Stimulated activated CD8-positive, alpha-beta memory T cell treated with anti-CD3 and anti-CD28 coated beads, Interleukin-12 subunit alpha, Interleukin-12 subunit beta, amount 100 ng/mL, for 24 hours (primary cell): ENCODE measurements around the gene FTSJ3.

Experiments used
- DNase-seq: peaks from one replicate; pipeline ENCODE4 v3.0.0-alpha.2; 2020; ENCODE audit errors: extremely low read depth

The FTSJ3 gene

DNA sequence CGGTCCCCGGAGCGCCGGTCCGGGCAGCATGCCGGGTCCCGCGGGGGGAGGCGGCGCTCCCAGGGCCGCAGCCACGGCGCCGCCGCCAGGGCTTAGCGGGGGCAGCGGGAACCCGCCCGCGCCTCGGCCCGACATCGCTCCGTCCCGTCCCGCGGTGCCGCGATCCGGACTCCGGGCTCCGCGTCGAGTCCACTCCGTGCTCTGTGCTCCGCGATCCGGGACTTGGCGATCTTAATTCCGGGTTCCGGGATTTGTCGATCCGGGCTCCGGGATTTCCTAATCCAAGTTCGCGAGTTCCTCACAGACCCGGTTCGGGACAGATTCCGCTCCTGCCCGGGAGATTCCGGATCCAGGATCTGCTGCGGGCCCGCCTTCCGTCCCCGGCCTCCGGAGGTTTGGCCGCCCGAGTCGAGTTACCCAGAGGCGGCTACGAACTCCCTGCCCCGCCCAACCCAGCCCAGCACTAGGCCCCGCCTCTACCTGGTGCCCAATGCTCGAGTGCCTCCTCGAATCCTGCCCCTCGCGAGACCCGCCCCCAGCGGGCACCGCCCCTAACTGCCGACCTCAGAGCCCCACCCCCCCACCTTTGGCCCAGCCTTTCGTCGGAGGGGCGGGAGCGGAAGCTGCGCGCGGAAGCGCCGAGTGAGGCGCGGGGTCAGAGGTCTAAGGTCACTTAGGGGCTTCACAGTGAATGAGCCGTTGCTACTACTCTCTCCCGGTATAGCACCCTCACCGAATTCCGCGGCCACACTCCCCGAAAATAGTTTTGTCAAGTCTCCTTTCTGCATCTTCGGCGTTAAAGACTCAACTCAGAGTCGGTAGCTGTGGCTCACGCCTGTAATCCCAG, 15.3 kb upstream of the FTSJ3 start, which contains the start of gene SMARCD2:
SMARCD2 (minus strand) TSS at position 146 of the 847 bp plus-strand sequence; CDS start at position 135, 11 bp downstream.
- peak; percentile 96 for DNase-seq

DNA sequence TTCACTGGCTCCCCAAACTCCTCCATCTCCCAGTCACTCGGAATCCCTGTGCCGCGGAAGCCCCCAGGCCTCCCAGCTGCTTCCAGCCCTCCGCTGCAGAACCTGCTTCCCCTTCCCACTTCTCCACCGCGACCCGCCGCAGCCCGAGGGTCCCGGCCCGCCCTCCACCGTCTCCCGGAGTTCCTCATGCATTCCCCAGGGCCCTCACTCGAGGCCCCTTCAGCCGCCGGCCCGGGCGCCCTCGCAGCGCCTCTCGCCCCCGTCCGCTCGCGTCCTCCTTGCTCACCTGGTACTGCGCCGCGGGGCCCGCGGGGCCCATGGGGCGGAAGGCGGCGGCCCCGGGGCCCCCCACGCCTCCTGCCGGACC, 14.7 kb upstream of the FTSJ3 start:
- DNase-seq, result no peak

DNA sequence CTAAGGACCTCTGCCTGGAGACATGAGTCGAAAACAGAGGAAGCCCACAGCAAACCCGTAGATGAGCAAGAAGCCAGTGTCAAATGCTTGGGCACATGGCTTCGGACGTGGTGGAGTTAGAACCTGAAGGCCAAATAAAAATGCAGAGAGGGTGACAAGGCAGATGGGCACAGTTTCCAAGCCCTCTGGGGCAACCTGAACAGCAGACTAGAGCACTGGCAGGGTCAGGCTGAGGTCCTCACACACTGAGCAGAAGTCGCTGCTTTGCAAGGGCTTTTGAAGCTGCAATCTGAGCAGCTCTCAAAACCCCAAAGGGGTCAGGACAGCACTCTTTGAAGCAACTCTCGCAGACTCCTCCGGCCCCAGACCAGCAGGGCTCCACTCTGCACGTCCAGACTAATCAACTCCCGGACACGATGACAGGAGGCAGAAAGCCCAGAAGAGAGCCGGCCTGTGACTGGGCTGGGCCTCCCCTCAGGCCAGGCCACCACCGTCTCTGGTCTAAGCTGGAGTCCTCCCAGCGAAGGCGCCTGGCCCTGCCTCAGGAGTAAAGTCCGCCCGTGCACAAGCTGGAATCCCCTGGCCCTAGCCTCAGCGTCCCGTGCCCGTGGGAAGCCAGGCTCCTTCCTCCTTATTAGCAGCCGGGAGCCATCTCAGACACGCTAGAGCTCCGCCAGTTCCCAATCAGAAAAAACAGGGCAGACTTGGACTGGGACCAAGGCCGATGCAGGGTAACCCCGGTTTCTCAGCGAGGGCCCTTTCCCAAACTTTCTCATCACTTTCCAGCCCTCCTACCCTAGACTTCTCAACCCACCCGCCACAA, 14.1 kb upstream of the FTSJ3 start:
- no peak for DNase-seq

DNA sequence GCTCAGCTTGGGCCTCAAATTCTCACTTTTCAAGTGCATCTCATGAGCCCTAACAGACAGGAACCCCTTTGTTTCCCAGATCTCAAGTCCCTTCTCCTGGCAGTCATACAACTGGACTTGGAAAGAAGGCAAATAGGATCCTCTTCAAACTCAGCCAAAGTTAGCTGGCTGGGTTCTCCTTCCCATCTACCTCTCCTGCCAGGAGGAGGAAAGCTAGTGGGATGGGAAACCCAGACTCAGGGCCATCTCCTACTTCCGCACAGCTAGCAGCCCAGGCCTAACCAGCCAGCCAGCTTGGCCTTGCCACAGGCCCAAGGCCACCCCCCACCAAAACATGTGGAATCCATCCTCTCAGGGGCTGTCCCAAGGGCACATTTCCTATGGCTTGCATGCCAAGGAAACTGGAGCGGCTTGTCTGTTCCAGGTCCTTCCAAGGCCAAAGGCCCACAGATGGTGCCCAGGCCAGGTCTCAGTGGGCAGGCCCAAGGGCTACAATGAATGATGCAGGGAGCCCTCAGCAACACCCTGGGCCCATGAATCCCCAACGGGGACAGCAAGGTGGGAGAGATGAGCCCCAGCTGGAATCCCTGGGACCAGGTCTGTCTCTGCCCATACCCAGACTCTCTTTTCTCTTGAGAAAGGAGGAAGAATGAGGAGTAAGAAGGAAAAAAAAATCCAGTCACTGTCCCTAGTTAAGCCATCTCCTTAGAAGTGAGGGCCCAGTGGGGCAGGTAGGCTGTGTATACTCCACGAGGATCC, 13.3 kb upstream of the FTSJ3 start:
- no peak for DNase-seq

DNA sequence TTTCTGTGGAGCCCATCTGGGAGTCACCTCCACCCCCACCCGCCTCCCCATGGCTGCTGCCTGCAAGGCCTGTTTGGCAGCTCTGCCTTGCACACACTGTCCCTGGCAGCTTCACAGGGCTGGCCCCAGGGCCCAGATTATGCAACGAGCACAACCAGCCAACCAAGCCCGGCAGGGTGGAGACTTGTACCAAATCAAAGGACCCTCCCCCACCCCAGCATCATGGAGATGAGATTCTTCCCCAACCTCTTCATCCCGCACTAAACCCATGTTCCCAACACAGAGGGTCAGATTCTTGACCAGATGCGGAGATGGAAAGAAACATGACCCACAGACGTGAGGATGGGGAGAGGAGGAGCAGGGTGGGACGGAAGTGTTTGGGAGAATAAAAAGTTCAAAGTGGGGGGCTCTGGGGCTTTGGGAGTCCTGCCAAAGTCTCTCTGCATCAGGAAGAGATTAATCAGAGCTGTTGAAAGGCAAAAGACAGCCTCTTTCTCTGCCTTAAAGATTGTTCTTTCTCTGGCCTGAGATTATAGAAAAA, 11.2 kb upstream of the FTSJ3 start:
- DNase-seq, result no peak

DNA sequence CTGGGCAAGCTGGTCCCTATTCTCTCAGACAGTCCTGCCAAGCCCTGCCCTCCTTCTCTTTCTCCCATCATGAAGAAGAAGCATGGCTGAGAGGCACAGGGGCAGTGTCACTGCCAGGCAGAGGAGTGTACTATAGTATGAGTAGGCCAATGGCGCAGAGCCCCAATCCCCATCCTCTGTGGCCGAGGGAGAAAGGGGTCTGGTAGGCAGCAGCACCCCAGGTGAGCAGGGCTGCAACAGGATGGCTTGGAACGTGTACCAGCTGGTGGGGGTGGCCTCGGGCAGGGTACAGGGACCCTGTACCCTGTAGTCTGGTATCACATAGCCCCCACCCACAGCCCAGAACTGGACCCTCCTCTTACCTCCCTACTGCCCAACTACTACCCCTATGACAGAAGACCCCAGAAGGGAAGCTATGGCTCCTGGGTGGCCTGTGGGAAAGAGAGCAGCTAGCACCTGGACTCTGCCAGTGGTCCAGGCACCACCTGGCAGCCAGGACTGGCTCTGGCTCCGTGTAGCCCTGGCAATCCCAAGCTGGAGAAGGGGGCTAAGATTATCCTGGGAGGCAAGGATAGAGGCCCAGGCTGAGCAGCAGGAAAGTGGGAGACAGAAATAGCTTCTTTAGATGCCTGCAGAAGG, 10.6 kb upstream of the FTSJ3 start:
- no peak for DNase-seq

DNA sequence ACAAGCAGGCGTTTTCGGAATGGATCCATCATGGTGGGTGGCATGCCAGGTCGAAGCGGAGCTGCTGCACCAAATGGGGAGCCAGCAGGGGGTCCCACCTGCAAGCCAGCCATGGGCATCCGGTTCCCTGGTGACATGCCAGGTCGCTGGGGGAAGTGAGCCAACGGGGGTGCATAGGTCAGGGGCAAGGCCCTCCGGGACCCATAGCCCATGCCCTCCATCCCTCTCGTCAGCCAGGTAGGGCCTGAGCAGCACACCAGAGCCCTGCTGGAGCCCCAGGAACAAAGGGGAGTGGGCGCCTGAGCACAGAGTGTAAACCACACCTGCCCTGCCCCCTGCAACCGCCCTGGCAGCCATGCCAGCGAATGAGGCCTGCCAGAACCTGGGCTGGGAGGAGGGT, 10.0 kb upstream of the FTSJ3 start:
- DNase-seq, result no peak

DNA sequence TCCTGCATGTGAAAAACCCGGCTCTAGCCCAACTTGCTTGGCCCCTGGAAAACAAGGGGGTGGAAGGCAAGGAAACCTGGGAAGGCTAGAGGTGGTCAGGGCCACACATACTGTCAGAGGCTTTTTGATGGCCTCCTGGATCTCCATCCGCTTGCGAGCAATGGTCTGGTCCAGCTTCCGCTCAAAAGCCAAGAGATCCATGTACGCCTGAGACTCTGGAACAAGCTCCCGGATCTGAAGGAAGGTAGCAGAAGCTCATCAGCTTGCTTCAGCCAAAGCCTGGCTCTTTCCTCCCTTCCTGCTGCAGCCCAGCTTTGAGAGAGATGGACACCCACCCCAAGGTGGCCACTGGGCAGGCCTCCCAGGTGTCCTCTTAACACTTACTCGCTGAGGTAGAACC, 9.3 kb upstream of the FTSJ3 start:
- DNase-seq, result no peak

DNA sequence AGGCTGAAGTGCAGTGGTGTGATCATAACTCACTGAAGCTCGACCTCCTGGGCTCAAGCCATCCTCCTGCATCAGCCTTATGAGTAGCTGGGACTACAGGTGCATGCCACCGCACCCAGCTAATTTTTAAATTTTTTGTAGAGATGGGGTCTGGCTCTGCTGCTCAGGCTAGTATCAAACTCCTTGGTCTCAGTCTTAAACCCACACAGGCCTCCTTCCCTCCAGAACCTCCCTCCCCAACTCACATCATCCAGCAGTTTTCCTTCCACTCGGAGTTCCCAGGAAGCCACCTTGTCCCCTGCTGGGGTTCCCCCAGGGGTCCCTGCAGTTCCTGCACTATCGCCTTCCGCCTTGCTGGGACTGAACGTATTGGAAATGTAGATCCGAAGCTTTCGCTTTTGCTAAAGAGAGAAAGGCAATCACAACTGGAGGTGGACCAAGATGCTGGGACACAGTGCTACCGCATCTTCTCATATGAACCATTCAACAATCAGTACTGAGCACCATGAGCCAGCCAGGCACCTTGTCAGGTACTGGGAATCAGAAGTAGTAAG, 7.8 kb upstream of the FTSJ3 start:
- no peak for DNase-seq

DNA sequence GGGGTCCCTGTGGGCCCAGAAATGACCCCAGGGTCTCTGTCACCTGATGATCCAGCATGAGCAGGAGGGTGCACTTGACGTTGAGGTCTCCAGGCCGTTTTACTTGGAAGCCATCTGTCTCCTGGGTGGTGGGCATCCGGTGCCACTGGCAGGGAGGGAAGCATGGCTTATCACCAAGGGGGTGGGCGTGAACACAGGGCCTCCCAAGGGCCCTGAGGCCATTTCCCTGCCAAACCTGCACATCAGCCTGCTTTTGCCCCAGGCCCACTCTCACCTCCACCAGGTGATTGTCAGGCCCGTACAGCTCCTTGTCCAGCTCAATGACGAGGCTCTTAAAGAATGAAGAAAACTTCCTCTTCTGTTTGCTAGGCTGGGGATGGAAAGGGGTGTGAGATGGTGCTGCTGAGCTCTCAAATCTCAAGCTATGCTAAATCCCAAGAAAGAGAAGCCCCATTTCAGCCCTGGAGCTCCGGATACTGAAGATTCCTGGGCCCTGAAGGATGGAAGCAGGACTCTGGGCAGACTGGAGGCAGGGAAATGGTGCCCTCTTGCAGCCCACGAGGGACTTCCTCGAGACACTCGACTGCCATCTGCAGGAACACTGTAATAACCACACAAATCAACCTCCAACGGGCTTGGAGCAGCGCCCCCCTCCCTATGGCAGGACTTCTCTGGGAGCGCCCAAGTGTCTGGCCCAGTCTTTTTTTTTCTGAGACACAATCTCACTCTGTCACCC, 7.1 kb upstream of the FTSJ3 start:
- no peak for DNase-seq

DNA sequence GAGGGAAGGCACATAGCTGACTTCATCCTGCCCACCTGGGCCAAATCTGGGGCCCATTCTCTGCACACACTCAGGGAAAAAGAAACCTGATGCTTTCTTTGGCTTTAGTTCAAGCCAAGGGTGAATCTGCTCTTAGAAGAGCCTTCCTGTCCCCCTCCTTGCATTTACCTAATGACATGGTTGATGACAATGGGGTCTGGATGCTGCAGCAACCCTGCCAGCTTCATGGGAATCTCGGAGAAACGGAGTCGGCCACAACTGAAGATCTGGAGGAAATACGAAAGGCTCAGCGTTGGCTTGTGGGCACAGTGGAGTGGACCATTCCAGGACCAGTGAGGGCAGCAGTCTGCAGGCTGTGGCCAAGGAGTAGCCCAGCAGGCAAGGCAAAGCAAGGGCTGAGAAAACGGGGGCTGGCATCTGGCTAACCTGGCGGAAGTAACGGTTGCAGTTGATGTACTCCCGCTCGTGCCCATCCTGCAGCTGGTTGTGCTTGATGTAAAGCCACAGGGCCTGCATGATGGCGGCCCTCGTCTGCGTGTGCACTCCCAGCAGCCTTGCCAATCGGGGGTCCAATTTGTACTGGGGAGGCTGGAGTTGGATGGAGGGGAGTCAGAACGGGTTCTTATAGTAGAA, 6.4 kb upstream of the FTSJ3 start:
- DNase-seq, result no peak

DNA sequence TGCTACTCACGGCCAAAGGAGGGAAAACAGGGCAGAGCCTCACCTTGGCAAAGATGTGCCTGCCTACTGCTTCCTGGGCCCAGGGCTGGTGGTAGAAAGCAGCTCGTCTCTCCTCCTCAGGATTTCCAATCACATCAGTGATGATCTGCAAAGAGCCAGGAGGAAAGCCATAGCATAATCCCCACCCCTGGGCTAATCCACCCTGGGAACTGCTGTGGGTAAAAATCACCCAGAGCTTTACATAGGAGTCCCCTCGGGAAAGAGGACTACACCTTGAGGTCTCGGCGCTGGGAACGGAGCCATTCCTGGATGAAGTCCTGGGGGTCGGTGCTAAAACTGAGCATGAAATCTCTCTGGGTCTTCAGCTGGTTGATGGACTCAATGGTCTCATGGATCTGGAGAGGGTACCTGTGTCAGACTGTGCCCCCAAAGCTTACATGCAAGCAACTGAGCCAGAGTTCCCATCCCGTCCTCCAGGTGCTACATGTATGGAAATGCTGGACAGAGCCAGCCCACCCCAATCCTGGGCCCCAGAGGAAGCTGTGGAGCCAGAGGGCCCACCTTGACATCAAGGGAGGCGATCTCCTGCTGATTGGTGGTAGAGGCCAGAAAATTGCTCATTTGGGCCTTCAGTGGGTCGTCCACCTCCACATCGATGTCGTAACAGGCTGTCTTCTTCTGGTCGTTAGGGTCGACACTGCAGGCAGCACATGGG, 5.7 kb upstream of the FTSJ3 start:
- no peak for DNase-seq

DNA sequence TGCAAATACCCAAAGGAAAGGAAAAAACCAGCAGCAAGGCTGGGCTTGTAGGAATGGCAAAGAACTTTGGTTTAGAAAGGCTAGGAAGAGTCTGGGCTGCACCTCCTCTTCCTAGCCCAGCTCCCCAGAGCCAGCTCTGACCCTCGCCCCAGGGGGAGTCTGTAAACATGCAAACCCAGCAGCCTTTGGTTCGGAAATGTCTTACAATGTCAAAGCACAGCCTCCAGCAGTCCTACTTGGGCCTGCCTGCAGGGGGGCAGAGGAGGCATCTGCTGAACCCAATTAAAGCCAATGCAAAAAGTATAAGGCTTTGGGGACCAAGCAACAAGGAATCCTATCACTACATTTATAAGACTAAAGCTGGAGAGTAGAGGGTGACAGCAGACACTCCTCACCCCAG, 5.0 kb upstream of the FTSJ3 start:
- no peak for DNase-seq

DNA sequence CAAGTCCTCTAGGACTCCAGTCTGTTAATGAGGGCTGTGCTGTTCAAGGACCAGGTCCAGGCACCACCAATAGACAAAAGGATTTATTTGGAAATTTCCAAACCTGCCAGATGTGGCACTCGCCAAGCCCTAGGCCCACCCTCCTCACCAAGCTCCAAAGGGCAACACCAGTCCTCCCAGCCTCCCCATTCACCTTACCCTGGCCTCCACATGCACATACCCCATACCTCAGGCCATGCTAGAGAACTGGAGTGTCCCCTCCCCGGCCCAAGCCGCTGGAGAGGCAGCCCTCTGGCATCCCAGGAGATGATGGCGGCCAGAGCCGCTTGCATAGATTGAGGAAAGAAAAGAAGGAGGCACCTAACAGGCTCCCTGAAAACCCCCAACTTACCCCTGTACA, 4.6 kb upstream of the FTSJ3 start:
- no peak for DNase-seq

DNA sequence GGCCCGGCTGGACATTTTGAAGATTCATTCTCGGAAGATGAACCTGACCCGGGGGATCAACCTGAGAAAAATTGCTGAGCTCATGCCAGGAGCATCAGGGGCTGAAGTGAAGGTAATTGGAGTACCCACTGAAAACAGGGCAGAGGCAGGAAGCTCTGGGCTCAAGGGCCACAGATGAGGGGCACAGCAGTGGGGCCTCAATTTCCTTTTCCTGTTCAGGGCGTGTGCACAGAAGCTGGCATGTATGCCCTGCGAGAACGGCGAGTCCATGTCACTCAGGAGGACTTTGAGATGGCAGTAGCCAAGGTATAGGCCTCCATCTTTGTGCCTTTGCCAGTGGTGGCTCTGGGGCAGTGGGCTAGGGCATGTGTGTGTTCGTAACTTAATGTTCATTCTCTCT, 4.0 kb upstream of the FTSJ3 start:
- DNase-seq, result no peak

DNA sequence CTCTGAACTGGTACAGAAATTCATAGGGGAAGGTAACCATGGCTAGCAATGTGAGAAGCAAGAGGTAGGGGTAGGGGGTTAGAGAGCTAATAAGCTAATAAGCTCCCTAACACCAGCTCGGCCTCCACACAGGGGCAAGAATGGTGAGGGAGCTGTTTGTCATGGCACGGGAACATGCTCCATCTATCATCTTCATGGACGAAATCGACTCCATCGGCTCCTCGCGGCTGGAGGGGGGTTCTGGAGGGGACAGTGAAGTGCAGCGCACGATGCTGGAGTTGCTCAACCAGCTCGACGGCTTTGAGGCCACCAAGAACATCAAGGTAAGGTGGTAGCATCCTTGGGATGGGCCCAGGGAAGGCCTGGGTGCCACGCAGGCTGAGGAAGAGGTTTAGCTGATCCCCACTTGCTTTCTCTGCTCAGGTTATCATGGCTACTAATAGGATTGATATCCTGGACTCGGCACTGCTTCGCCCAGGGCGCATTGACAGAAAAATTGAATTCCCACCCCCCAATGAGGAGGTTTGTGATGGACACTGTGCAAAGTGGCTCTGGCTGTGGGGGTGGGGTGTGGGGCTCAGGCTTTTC, 3.5 kb upstream of the FTSJ3 start:
- no peak for DNase-seq

DNA sequence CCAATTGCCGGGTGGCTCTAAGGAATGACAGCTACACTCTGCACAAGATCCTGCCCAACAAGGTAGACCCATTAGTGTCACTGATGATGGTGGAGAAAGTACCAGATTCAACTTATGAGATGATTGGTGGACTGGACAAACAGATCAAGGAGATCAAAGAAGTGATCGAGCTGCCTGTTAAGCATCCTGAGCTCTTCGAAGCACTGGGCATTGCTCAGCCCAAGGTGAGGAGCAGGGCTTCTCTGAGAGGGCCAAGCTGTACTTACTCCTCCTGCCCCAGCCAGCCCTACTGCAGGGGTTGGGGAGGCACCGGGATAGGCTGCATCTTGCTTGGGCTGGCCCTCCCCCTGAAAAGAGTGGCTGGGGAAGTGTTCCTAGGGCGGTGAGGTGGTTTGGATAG, 2.8 kb upstream of the FTSJ3 start:
- DNase-seq, result no peak

DNA sequence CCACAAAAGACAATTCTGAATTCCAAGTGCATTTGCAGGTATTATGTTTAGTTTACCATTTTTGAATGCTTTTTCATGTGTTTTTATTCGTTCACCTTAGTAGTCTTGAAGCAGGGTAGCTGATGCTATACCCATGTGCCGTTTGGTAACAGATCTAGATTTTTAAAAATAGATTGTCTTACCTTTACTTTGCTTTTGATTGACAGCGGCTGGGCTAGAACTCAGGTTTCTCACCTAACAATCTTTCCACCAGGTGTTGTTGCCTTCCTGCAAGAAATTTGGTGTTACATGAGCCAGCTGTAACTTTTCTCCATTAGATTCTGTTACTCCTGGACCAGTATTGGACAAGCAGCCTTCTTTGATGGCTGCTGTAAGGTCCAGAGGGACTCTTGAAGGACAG, 1.5 kb upstream of the FTSJ3 start:
- DNase-seq, result no peak

DNA sequence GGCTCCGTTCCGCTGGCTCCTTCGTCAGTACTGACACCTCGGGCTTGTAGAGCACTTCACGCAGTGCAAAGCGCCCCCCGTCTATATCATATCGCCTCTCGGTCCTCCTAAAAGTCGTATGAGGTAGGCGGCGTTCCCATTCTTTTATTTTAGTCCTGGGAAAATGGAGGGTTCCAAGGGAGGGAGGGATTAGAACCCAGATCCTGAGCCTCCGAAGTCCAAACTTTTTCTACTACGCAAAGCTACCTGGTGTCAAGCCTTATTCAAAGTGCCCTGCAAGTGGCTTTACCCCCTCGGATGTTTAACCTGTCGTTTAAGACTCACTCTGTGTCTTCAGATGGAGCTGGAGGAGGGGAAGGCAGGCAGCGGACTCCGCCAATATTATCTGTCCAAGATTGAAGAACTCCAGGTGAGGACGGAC, 348 bp upstream of the FTSJ3 start:
- no peak for DNase-seq
